H9 (cell line): ENCODE results near the gene PRKX. TPM values are rescaled to one million over a fixed set of nuclear protein-coding genes. Genes with fewer than 3 reads are reported as not detected.

ENCODE experiments used
- DNase-seq: peaks from one replicate; pipeline ENCODE4 v3.0.0-alpha.2; 2017
- H2AFZ ChIP-seq: one replicate; pipeline ENCODE4 v1.6.1; 2013; ENCODE audit warnings: mild to moderate bottlenecking, low read length, control low read depth, moderate library complexity
- H2AK5ac ChIP-seq: 2 replicates; pipeline ENCODE4 v1.6.1; 2013; ENCODE audit warnings: low read length, control low read depth, mixed read lengths; ENCODE audit not compliant: insufficient read length
- H2BK120ac ChIP-seq: one replicate; pipeline ENCODE4 v1.6.1; 2013; ENCODE audit warnings: low read depth, mild to moderate bottlenecking, low read length, control low read depth, inconsistent platforms; ENCODE audit not compliant: poor library complexity, severe bottlenecking
- H2BK12ac ChIP-seq: 2 replicates; pipeline ENCODE4 v1.6.1; 2013; ENCODE audit warnings: low read length, control low read depth, mixed read lengths, low read depth; ENCODE audit not compliant: insufficient read length
- H2BK15ac ChIP-seq: 2 replicates; pipeline ENCODE4 v1.6.1; 2013; ENCODE audit warnings: low read depth, low read length, control low read depth
- H2BK20ac ChIP-seq: one replicate; pipeline ENCODE4 v1.6.1; 2013; ENCODE audit warnings: low read depth, mild to moderate bottlenecking, low read length, control low read depth, inconsistent platforms; ENCODE audit not compliant: poor library complexity, severe bottlenecking
- H2BK5ac ChIP-seq: 2 replicates; pipeline ENCODE4 v1.6.1; 2013; ENCODE audit warnings: low read length, control low read depth, mixed read lengths; ENCODE audit not compliant: insufficient read length
- H3K14ac ChIP-seq: 2 replicates; pipeline ENCODE4 v1.6.1; 2013; ENCODE audit warnings: low read length, control low read depth; ENCODE audit not compliant: insufficient read depth
- H3K18ac ChIP-seq: 2 replicates; pipeline ENCODE4 v1.6.1; 2013; ENCODE audit warnings: low read depth, mild to moderate bottlenecking, mixed read lengths, low read length, control low read depth; ENCODE audit not compliant: insufficient read length
- H3K23ac ChIP-seq: 2 replicates; pipeline ENCODE4 v1.6.1; 2013; ENCODE audit warnings: low read length, control low read depth, mixed read lengths, low read depth; ENCODE audit not compliant: insufficient read length
- H3K23me2 ChIP-seq: 2 replicates; pipeline ENCODE4 v1.6.1; 2013; ENCODE audit warnings: low read depth, mild to moderate bottlenecking, mixed read lengths, low read length, control low read depth; ENCODE audit not compliant: insufficient read length, poor library complexity, severe bottlenecking
- H3K27ac ChIP-seq: 2 replicates; pipeline ENCODE4 v1.5.1; 2013; ENCODE audit warnings: low read length, control low read depth, mixed read lengths, low read depth; ENCODE audit not compliant: insufficient read length
- H3K27me3 ChIP-seq: 2 replicates; pipeline ENCODE4 v1.6.1; 2013; ENCODE audit warnings: low read length, control low read depth, inconsistent platforms; ENCODE audit not compliant: insufficient read depth
- H3K4ac ChIP-seq: 2 replicates; pipeline ENCODE4 v1.6.1; 2013; ENCODE audit warnings: low read depth, mild to moderate bottlenecking, control low read depth, inconsistent platforms, low read length, moderate library complexity
- H3K4me1 ChIP-seq: 2 replicates; pipeline ENCODE4 v1.6.1; 2013; ENCODE audit warnings: low read length, control low read depth, inconsistent platforms; ENCODE audit not compliant: insufficient read depth
- H3K4me2 ChIP-seq: 2 replicates; pipeline ENCODE4 v1.6.1; 2013; ENCODE audit warnings: low read length, control low read depth, mixed read lengths; ENCODE audit not compliant: insufficient read length, insufficient read depth
- H3K56ac ChIP-seq: 2 replicates; pipeline ENCODE4 v1.6.1; 2013; ENCODE audit warnings: low read depth, mild to moderate bottlenecking, mixed read lengths, low read length, control low read depth; ENCODE audit not compliant: insufficient read length
- H3K79me1 ChIP-seq: 2 replicates; pipeline ENCODE4 v1.6.1; 2013; ENCODE audit warnings: low read depth, mild to moderate bottlenecking, moderate library complexity, low read length, control low read depth, inconsistent platforms; ENCODE audit not compliant: insufficient read depth, poor library complexity, severe bottlenecking
- H3K79me2 ChIP-seq: 2 replicates; pipeline ENCODE4 v1.6.1; 2013; ENCODE audit warnings: low read length, control low read depth, inconsistent platforms; ENCODE audit not compliant: insufficient read depth
- H3K9ac ChIP-seq: 2 replicates; pipeline ENCODE4 v1.6.1; 2013; ENCODE audit warnings: low read length, control low read depth, mixed read lengths; ENCODE audit not compliant: insufficient read length; ENCODE audit errors: extremely low read depth
- H3K9me3 ChIP-seq: one replicate; pipeline ENCODE4 v1.6.1; 2013; ENCODE audit warnings: low read depth, low read length, inconsistent platforms; ENCODE audit not compliant: control insufficient read depth
- H3T11ph ChIP-seq: one replicate; pipeline ENCODE4 v1.6.1; 2013; ENCODE audit warnings: mild to moderate bottlenecking, low read length, control low read depth, inconsistent platforms
- H4K20me1 ChIP-seq: one replicate; pipeline ENCODE4 v1.6.1; 2013; ENCODE audit not compliant: control insufficient read depth, insufficient read length, insufficient read depth
- H4K5ac ChIP-seq: 2 replicates; pipeline ENCODE4 v1.6.1; 2013; ENCODE audit warnings: low read depth, mild to moderate bottlenecking, mixed read lengths, low read length, control low read depth; ENCODE audit not compliant: insufficient read length
- H4K8ac ChIP-seq: replicated peaks from 2 replicates; pipeline ENCODE4 v1.6.1; 2013; ENCODE audit warnings: low read length, control low read depth, mixed read lengths, low read depth; ENCODE audit not compliant: insufficient read length
- H4K91ac ChIP-seq: 2 replicates; pipeline ENCODE4 v1.6.1; 2013; ENCODE audit warnings: low read depth, mild to moderate bottlenecking, moderate library complexity, mixed read lengths, low read length, control low read depth; ENCODE audit not compliant: insufficient read length
- H3K27ac Mint-ChIP-seq, 3 experiments: 2 replicates in 2 of 3; 3 replicates in 1 of 3; pipeline ENCODE4 v1.8.0; 2020 to 2021; ENCODE audit warnings: mixed read lengths in 3 of 3, mild to moderate bottlenecking in 1 of 3, moderate library complexity in 1 of 3
- H3K27me3 Mint-ChIP-seq: 2 replicates; pipeline ENCODE4 v1.8.0; 2021; ENCODE audit warnings: low read depth, mild to moderate bottlenecking, moderate library complexity, mixed read lengths
- H3K36me3 Mint-ChIP-seq, 3 experiments: 2 replicates in 2 of 3; 3 replicates in 1 of 3; pipeline ENCODE4 v1.8.0; 2020 to 2021; ENCODE audit warnings: low read depth in 3 of 3, mixed read lengths in 3 of 3; ENCODE audit not compliant: insufficient read depth in 1 of 3
- H3K4me1 Mint-ChIP-seq, 2 experiments: 2 replicates each; pipeline ENCODE4 v1.8.0; 2020; ENCODE audit warnings: mixed read lengths in 2 of 2
- H3K4me3 Mint-ChIP-seq, 2 experiments: 2 replicates in 1 of 2; 3 replicates in 1 of 2; pipeline ENCODE4 v1.8.0; 2020 to 2021; ENCODE audit warnings: mild to moderate bottlenecking in 2 of 2, mixed read lengths in 2 of 2, moderate library complexity in 1 of 2
- H3K9me3 Mint-ChIP-seq, 2 experiments: 2 replicates in 1 of 2; 3 replicates in 1 of 2; pipeline ENCODE4 v1.8.0; 2020; ENCODE audit warnings: mild to moderate bottlenecking in 2 of 2, mixed read lengths in 2 of 2, moderate library complexity in 1 of 2
- WGBS: extraction: QIAGEN DNeasy Blood & Tissue Kit; methylation state at CpG from one replicate; pipeline ENCODE4 v1.1.7; 2013; ENCODE audit warnings: missing lambda C conversion rate, low lambda C conversion rate, mixed read lengths; ENCODE audit not compliant: insufficient read length; ENCODE audit errors: extremely low coverage; 5-methylcytosine and 5-hydroxymethylcytosine counted together
- total RNA-seq: library from RNA; stranded (reverse); gene quantifications from 2 replicates; pipeline ENCODE4 v1.2.1, GENCODE V29; 2021
- TF ChIP-seq, protein P1 (sequence below): fragments of 200-600 bp; sonication (generic); conservative IDR thresholded peaks from 3 replicates; pipeline ENCODE4 v1.8.0; 2021; ENCODE audit warnings: antibody characterized with exemption, mild to moderate bottlenecking

PRKX gene
- total RNA-seq, 1 experiment from 2014 or later = 108 TPM

DNA sequence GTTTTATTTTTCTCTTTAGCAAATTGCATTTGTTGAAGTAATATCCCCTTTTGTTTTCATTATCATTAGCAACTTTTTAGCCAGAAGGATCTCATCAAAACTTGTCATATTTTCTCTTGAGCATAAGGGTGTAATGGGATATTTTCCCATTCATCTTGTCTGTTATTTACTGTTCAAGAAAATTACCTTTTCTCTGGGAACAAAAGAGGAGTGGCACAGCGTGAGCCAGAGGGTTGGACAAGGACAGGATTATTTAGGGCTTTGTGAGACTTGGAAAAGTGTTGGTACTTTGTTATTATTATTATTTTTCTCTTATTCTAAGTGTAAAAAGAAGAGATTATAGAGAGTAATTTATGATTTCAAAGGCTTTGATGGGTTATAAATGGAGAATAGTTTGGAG, 135.9 kb downstream of the PRKX start:
- Histone ChIP-seq H2AFZ (no peak overlapping the region), H3K9ac (no peak overlapping the region), H3K9me3 (no peaks in the 10 kb centered on the region), H4K91ac (no peak overlapping the region), H4K8ac (no peak overlapping the region), H4K20me1 (no peaks in the 10 kb centered on the region), H3K79me2 (no peaks in the 10 kb centered on the region), H2BK20ac (no peak overlapping the region), H3K4me2 (no peak overlapping the region), H3K23ac (no peak overlapping the region), H2BK12ac (no peak overlapping the region), H3K27me3 (no peaks in the 10 kb centered on the region; the same call in 1 of the 2 replicates), H3K4me1 (no peaks in the 10 kb centered on the region), H2BK120ac (no peak overlapping the region), H3T11ph (no peak overlapping the region), H3K4ac (no peak overlapping the region), H3K79me1 (no peaks in the 10 kb centered on the region), H3K23me2 (no peaks in the 10 kb centered on the region), H3K27ac (no peak overlapping the region), H3K14ac (no peak overlapping the region), H2AK5ac (no peak overlapping the region), H2BK5ac (no peak overlapping the region), H3K56ac (no peak overlapping the region), H4K5ac (no peak overlapping the region), H3K18ac (no peak overlapping the region), H2BK15ac (no peak overlapping the region)
- Mint-ChIP-seq H3K4me3 (no peak overlapping the region), H3K36me3 (no peaks in the 10 kb centered on the region; a peak in 1 of 7 replicates), H3K27me3 (peaks cover 26% of the 10 kb centered on the region), H3K27ac (no peak overlapping the region), H3K9me3 (no peaks in the 10 kb centered on the region), H3K4me1 (peaks cover 0 to 3% of the 10 kb centered on the region in 2 experiments; a peak in 1 of 4 replicates)
- no peak for DNase-seq
- TF ChIP-seq, protein P1, sequence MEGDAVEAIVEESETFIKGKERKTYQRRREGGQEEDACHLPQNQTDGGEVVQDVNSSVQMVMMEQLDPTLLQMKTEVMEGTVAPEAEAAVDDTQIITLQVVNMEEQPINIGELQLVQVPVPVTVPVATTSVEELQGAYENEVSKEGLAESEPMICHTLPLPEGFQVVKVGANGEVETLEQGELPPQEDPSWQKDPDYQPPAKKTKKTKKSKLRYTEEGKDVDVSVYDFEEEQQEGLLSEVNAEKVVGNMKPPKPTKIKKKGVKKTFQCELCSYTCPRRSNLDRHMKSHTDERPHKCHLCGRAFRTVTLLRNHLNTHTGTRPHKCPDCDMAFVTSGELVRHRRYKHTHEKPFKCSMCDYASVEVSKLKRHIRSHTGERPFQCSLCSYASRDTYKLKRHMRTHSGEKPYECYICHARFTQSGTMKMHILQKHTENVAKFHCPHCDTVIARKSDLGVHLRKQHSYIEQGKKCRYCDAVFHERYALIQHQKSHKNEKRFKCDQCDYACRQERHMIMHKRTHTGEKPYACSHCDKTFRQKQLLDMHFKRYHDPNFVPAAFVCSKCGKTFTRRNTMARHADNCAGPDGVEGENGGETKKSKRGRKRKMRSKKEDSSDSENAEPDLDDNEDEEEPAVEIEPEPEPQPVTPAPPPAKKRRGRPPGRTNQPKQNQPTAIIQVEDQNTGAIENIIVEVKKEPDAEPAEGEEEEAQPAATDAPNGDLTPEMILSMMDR = no peak
- WGBS = no CpG with 5 or more reads among the region's 1 CpG
